IMR-90 (cell line): Measurements from ENCODE around the gene ADCY9.

Experiments used
- BHLHE40 ChIP-seq: fragments of 150-350 bp; IDR thresholded peaks from 2 replicates; pipeline ENCODE4 v1.6.1; 2016; ENCODE audit warnings: mild to moderate bottlenecking, low read depth, low read length
- CEBPB ChIP-seq: IDR thresholded peaks from 2 replicates; pipeline ENCODE4 v1.6.1; 2012; ENCODE audit warnings: low read depth, low read length, improper control_type of control experiment
- MAFK ChIP-seq: IDR thresholded peaks from 2 replicates; pipeline ENCODE4 v1.6.1; 2012; ENCODE audit warnings: low read depth, low read length, improper control_type of control experiment
- MAZ ChIP-seq: IDR thresholded peaks from 2 replicates; pipeline ENCODE4 v1.6.1; 2012; ENCODE audit warnings: low read depth, mild to moderate bottlenecking, low read length, improper control_type of control experiment, moderate library complexity, borderline replicate concordance
- MXI1 ChIP-seq: IDR thresholded peaks from 2 replicates; pipeline ENCODE4 v1.6.1; 2012; ENCODE audit warnings: low read depth, mild to moderate bottlenecking, low read length, moderate library complexity, borderline replicate concordance
- POLR2A ChIP-seq: IDR thresholded peaks from 2 replicates; pipeline ENCODE4 v1.6.1; 2012; ENCODE audit warnings: mild to moderate bottlenecking, low read depth, low read length
- RAD21 ChIP-seq: IDR thresholded peaks from 2 replicates; pipeline ENCODE4 v1.6.1; 2012; ENCODE audit warnings: low read length, improper control_type of control experiment
- RCOR1 ChIP-seq: IDR thresholded peaks from 2 replicates; pipeline ENCODE4 v1.6.1; 2012; ENCODE audit warnings: mild to moderate bottlenecking, low read length, improper control_type of control experiment; ENCODE audit not compliant: insufficient replicate concordance
- RFX5 ChIP-seq: IDR thresholded peaks from 2 replicates; pipeline ENCODE4 v1.8.0; 2012; ENCODE audit warnings: low read depth, mild to moderate bottlenecking, low read length, moderate library complexity
- SMC3 ChIP-seq: fragments of 150-350 bp; IDR thresholded peaks from 2 replicates; pipeline ENCODE4 v1.6.1; 2016; ENCODE audit warnings: low read depth, mild to moderate bottlenecking, antibody characterized with exemption, low read length, moderate library complexity
- TF ChIP-seq, protein P1 (sequence below): conservative IDR thresholded peaks from 2 replicates; pipeline ENCODE4 v1.5.1; 2012; ENCODE audit warnings: mild to moderate bottlenecking, low read depth, low read length, improper control_type of control experiment
- TF ChIP-seq, protein P2 (sequence below): fragments of 150-350 bp; IDR thresholded peaks from 2 replicates; pipeline ENCODE4 v1.6.1; 2017; ENCODE audit warnings: mild to moderate bottlenecking, antibody characterized with exemption, low read length, low read depth

DNA sequence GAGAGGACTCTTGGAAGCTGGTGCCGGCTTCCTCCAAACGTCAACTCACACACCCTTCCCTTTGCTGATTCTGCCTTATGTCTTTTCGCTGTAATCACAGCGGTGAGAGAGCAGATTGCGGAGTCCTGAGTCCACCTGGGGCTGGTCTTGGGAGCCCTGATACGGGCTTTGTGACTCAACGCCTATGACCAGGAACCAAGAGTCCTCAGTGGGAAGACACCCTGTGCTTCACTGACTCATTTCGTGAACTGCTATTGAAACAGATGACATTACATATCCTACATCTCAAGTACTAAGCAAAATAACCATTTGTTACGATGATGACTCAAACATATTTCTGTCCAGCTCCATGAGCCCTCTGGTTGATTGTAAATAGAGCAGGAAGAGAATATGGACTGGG is 145.0 kb downstream of the ADCY9 start:
- TF ChIP-seq MAFK (peak; percentile 62), RCOR1 (no peak), POLR2A (no peak), RAD21 (no peak; the same call in 1 of the 2 replicates), MAZ (no peak), RFX5 (no peak), SMC3 (no peak; the same call in 1 of the 2 replicates), CEBPB (peak; percentile 64; the same call in 1 of the 2 replicates), MXI1 (peak; percentile 24; the same call in 1 of the 2 replicates), BHLHE40 (peak; percentile 35; the same call in 1 of the 2 replicates)
- TF ChIP-seq, protein P1, sequence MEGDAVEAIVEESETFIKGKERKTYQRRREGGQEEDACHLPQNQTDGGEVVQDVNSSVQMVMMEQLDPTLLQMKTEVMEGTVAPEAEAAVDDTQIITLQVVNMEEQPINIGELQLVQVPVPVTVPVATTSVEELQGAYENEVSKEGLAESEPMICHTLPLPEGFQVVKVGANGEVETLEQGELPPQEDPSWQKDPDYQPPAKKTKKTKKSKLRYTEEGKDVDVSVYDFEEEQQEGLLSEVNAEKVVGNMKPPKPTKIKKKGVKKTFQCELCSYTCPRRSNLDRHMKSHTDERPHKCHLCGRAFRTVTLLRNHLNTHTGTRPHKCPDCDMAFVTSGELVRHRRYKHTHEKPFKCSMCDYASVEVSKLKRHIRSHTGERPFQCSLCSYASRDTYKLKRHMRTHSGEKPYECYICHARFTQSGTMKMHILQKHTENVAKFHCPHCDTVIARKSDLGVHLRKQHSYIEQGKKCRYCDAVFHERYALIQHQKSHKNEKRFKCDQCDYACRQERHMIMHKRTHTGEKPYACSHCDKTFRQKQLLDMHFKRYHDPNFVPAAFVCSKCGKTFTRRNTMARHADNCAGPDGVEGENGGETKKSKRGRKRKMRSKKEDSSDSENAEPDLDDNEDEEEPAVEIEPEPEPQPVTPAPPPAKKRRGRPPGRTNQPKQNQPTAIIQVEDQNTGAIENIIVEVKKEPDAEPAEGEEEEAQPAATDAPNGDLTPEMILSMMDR: 0 out of 2 replicates have a peak, but pooled peaks have one; percentile 1
- TF ChIP-seq, protein P2, sequence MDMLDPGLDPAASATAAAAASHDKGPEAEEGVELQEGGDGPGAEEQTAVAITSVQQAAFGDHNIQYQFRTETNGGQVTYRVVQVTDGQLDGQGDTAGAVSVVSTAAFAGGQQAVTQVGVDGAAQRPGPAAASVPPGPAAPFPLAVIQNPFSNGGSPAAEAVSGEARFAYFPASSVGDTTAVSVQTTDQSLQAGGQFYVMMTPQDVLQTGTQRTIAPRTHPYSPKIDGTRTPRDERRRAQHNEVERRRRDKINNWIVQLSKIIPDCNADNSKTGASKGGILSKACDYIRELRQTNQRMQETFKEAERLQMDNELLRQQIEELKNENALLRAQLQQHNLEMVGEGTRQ: no peak
